Calu3 (cell line): Measurements from ENCODE around the gene KLF6. TPM values are rescaled to one million over a fixed set of nuclear protein-coding genes. Genes with fewer than 3 reads are reported as not detected.
"Not testable (repeated sequence)": the region's sequence is repeated elsewhere in the genome, so short reads cannot be mapped to it uniquely, and the experiment has no call there.

Experiments used
- BruUV-seq: library from RNA; stranded (reverse); fragments of 400-500 nt; replicated peaks from 2 replicates; lab custom pipeline; 2021; lab: Mats Ljungman, UMichigan
- CTCF ChIA-PET: fragments of 300-600 bp; sonication (Branson Sonifier 250); formaldehyde crosslinking; loops from one replicate; lab custom pipeline; 2022; ENCODE audit warnings: antibody characterized with exemption; lab: Charles Lee
- DNase-seq: peaks from one replicate; pipeline ENCODE4 v3.0.0; 2022
- H3K27ac Mint-ChIP-seq: one replicate; pipeline ENCODE4 v1.8.0; 2022; ENCODE audit warnings: mixed read lengths; ENCODE audit not compliant: unreplicated experiment
- H3K27me3 Mint-ChIP-seq: one replicate; pipeline ENCODE4 v1.8.0; 2022; ENCODE audit warnings: mixed read lengths; ENCODE audit not compliant: unreplicated experiment
- H3K36me3 Mint-ChIP-seq: one replicate; pipeline ENCODE4 v1.8.0; 2022; ENCODE audit warnings: mild to moderate bottlenecking, moderate library complexity, mixed read lengths; ENCODE audit not compliant: insufficient read depth, unreplicated experiment
- H3K4me1 Mint-ChIP-seq: one replicate; pipeline ENCODE4 v1.8.0; 2022; ENCODE audit warnings: mild to moderate bottlenecking, low read depth, mixed read lengths; ENCODE audit not compliant: unreplicated experiment
- H3K4me3 Mint-ChIP-seq: one replicate; pipeline ENCODE4 v1.8.0; 2022; ENCODE audit warnings: mild to moderate bottlenecking, low read depth, moderate library complexity, mixed read lengths; ENCODE audit not compliant: unreplicated experiment
- H3K9me3 Mint-ChIP-seq: one replicate; pipeline ENCODE4 v1.8.0; 2022; ENCODE audit warnings: low read depth, mixed read lengths; ENCODE audit not compliant: unreplicated experiment
- CTCF ChIP-seq: fragments of 200-600 bp; IDR thresholded peaks from one replicate; pipeline ENCODE4 v1.8.0; 2022; ENCODE audit warnings: antibody characterized with exemption; ENCODE audit not compliant: unreplicated experiment
- intact Hi-C: fragments of 100-400 bp; cut with micrococcal nuclease; formaldehyde crosslinking; loops from one replicate; pipeline ENCODE4 v1.10.0; 2022; ENCODE audit not compliant: unreplicated experiment
- total RNA-seq: library from RNA; stranded (reverse); gene quantifications from 2 replicates; pipeline ENCODE4 v1.2.3, GENCODE V29; 2022

The KLF6 gene
- total RNA-seq, 1 experiment from 2014 or later = 140 TPM

DNA sequence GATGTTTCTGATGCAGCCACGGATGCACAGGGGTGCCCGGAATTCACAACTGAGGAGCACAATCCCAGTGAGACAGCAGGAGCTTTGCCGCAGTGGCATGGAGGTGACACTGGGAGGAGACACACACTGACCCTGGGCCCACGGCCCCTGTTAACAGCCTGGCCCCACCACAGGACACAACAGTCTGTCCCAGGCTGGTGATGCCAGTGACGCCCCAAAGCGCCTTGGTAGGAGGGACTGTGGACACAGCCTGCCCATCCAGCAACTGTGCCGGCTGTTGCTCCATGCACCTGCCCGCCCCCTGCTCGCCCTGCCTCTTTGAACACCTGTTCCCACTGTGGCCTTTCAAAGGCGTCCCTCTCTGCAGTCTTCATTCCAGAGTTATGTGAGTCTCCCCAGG, 49.8 kb downstream of the KLF6 start:
- no peaks in the 10 kb centered on the region for H3K36me3 Mint-ChIP-seq
- no TSS peak for BruUV-seq
- peaks cover 14% of the 10 kb centered on the region for H3K4me1 Mint-ChIP-seq
- CTCF ChIA-PET = no interaction called here
- intact Hi-C loops = no loop called here
- no peak overlapping the region for H3K27ac Mint-ChIP-seq
- H3K4me3 Mint-ChIP-seq = no peak overlapping the region
- no peaks in the 10 kb centered on the region for H3K27me3 Mint-ChIP-seq
- DNase-seq = no peak
- TF ChIP-seq CTCF = no peak
- H3K9me3 Mint-ChIP-seq = no peaks in the 10 kb centered on the region

- intact Hi-C loops = no loop called here
- no peak for DNase-seq
- BruUV-seq = no TSS peak
- peaks cover 4% of the 10 kb centered on the region for H3K4me1 Mint-ChIP-seq
- no peaks in the 10 kb centered on the region for H3K36me3 Mint-ChIP-seq
- H3K9me3 Mint-ChIP-seq = no peaks in the 10 kb centered on the region
- no peaks in the 10 kb centered on the region for H3K27me3 Mint-ChIP-seq
- no peak for TF ChIP-seq CTCF
- no peak overlapping the region for H3K27ac Mint-ChIP-seq
- CTCF ChIA-PET = interaction anchor here (0.7 kb wide), 1 partner anchor 30 kb away, joined by 6 read pairs; no protein-coding TSS in a partner anchor
- H3K4me3 Mint-ChIP-seq = no peak overlapping the region
Measured at GRCh38 chr10:3734111-3734510, 50.9 kb downstream of the KLF6 start.

DNA sequence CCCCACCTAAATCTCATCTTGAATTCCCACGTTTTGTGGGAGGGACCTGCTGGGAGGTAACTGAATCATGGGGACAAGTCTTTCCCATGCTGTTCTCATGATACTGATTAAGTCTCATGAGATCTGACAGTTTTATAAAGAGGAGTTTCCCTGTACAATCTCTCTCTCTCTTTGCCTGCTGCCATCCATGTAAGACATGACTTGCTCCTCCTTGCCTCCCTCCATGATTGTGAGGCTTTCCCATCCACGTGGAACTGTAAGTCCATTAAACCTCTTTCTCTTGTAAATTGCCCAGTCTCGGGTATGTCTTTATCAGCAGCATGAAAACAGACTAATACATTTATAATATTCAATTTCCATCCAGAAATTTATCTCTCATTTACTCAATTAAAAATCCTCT, 52.8 kb downstream of the KLF6 start:
- DNase-seq, BruUV-seq, H3K36me3 Mint-ChIP-seq, H3K9me3 Mint-ChIP-seq, CTCF ChIA-PET, H3K27ac Mint-ChIP-seq, intact Hi-C loops, H3K4me3 Mint-ChIP-seq, H3K4me1 Mint-ChIP-seq, H3K27me3 Mint-ChIP-seq: not testable (repeated sequence)

DNA sequence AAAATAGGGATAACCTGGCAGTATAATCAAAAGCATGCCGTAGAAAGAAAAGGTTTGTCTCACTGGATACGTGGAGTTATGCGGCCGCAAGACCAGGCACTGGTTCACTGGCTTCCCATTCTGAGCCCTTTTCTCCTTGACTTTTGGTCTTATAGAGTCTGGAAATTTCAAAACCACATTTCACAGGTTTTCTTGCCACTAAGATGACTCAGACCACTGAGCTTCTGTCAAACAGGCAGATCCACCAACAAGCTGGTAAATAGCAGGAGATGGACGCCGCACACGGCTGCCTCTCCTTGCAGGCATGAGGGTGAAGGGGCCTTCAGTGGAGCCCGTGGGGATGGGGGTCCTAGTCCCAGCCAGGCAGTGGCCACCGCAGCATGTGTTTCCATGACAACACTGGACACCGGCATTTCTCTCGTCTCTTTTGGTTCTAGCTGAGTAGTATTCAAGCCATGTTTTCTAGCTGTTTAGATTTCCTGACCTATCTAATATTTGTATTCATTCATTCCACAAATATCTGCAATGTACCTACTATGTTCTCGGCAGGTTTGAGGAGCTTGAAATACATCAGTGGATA, 55.5 kb downstream of the KLF6 start:
- Mint-ChIP-seq H3K27ac (no peak overlapping the region), H3K9me3 (no peaks in the 10 kb centered on the region), H3K4me1 (no peaks in the 10 kb centered on the region), H3K4me3 (no peak overlapping the region), H3K27me3 (no peaks in the 10 kb centered on the region), H3K36me3 (no peaks in the 10 kb centered on the region)
- CTCF ChIA-PET = interaction anchor here (0.7 to 1.4 kb wide), 5 partner anchors 10 to 638 kb away, joined by 4 to 7 read pairs (median 6); no protein-coding TSS in a partner anchor
- no peak for DNase-seq
- TF ChIP-seq CTCF = no peak
- BruUV-seq = no TSS peak
- intact Hi-C loops = no loop called here

- intact Hi-C loops = no loop called here
- H3K27ac Mint-ChIP-seq = no peak overlapping the region
- no peak for TF ChIP-seq CTCF
- no peaks in the 10 kb centered on the region for H3K27me3 Mint-ChIP-seq
- no peaks in the 10 kb centered on the region for H3K4me1 Mint-ChIP-seq
- no peak for DNase-seq
- H3K4me3 Mint-ChIP-seq = no peak overlapping the region
- CTCF ChIA-PET = interaction anchor here (0.7 to 1.4 kb wide), 3 partner anchors 12 to 638 kb away, joined by 4 to 7 read pairs (median 6); no protein-coding TSS in a partner anchor
- no peaks in the 10 kb centered on the region for H3K36me3 Mint-ChIP-seq
- no peaks in the 10 kb centered on the region for H3K9me3 Mint-ChIP-seq
- no TSS peak for BruUV-seq
Measured at GRCh38 chr10:3728563-3728962, 56.4 kb downstream of the KLF6 start.
